HTERT RPE-1 (cell line): ENCODE measurements around the gene SUPT5H.

Experiments
- in situ Hi-C: fragments of 300-500 bp; cut with MboI; formaldehyde crosslinking; loops from 4 replicates; pipeline ENCODE4 v1.14.3; 2020; ENCODE audit warnings: low sequenced_read_pairs

Gene SUPT5H

DNA sequence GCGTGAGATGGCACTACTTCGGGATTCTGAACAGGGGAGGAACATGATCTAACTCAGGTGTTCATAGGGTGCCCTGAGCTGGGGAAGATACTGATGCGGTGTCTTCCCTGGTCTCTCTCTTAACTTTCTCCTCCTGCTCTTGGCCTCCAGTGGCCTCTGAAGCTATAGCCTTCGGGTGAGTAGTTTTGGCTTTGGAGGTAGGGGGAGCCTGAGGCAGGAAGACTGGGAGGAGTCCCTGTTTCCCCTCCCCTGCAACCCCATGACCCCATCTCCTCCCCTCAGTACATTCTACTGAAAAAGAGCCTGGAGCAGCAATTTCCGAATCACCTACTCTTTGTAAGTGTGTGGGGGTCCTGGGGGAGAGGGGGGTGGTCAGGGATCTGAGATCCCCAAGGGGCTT, 73.1 kb downstream of the SUPT5H start:
- in situ Hi-C loops = no loop called here

GRCh38 chr19:39518975-39519374, 73.6 kb downstream of the SUPT5H start:
- in situ Hi-C loops = no loop called here

- in situ Hi-C loops = no loop called here
Observed at GRCh38 chr19:39520541-39521484, 75.4 kb downstream of the SUPT5H start.

GRCh38 chr19:39524495-39524894, 79.1 kb downstream of the SUPT5H start:
- in situ Hi-C loops = no loop called here

GRCh38 chr19:39525205-39525604, 79.8 kb downstream of the SUPT5H start:
- in situ Hi-C loops = no loop called here
